ENCODE measurements around the gene DENND1A. TPM values are rescaled to one million over a fixed set of nuclear protein-coding genes. Genes with fewer than 3 reads are reported as not detected.

The DENND1A gene
- total RNA-seq, 1 donor from 2014 or later, result 12.7 TPM

DNA sequence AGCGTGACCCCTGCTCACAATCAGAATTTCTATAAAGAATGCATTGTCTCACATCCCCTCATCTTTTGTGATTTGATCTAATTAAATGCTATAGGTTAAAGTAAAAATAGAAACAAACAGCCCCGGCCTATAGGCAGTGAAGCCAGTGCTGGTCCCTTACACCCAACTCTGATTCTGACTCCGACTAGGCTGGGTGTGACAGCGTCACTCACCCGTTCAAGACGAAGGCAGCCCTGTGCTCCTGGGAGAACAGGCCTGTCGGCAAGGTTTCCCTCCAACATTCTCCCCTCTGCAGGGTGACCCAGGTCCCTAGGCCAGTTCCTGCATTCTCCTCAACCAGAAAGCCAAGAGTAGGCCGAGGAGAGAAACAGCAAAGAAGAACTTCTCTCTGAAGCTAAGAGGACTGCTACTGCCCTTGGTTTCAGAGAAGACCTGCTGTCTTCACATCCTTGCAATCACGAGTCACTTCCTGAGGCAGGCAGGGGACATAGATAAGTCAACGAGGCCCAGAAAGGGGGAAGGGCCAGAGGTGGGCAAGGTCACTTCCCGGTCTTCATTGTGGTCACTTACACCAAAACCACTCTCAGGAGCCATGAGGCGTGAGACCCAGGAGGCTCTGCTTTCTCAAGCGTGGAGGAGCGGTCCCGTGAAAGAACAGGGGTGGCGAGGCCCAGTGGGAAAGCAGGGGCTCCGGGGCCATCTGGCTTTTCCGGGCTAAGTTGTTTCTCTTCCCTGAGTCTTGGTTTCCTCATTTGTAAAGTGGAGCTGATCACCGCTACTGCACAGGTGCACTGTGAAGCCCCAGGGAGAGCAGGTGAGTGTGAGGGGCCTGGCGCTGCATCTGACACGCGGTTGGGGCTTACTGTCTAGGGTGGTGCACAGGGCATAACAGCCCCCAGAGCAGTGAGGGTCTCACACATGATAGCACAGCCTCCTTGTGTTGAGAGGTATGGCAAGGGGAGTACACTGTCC lies 373.2 kb downstream of the DENND1A start:
- Histone ChIP-seq H3K36me3 (ENCODE audit: insufficient read depth, low read length) (no peaks in the 10 kb centered on the region), H2AFZ (ENCODE audit: low read depth, low read length) (no peak overlapping the region), H3K4me2 (ENCODE audit: low read length) (no peak overlapping the region), H3K4me3 (ENCODE audit: insufficient read depth, low read depth, low read length) (no peak overlapping the region), H3K27me3 (ENCODE audit: insufficient read depth, low read length) (no peaks in the 10 kb centered on the region), H3K9me3 (ENCODE audit: insufficient read depth, low read depth, low read length) (no peaks in the 10 kb centered on the region), H3K79me2 (ENCODE audit: insufficient read depth, low read length) (no peaks in the 10 kb centered on the region), H3K9ac (ENCODE audit: low read length) (no peak overlapping the region), H3K27ac (ENCODE audit: low read depth, low read length) (no peak overlapping the region), H4K20me1 (ENCODE audit: insufficient read depth, low read length) (no peaks in the 10 kb centered on the region), H3K4me1 (ENCODE audit: insufficient read depth, low read length) (no peaks in the 10 kb centered on the region)
- TF ChIP-seq, protein P1, sequence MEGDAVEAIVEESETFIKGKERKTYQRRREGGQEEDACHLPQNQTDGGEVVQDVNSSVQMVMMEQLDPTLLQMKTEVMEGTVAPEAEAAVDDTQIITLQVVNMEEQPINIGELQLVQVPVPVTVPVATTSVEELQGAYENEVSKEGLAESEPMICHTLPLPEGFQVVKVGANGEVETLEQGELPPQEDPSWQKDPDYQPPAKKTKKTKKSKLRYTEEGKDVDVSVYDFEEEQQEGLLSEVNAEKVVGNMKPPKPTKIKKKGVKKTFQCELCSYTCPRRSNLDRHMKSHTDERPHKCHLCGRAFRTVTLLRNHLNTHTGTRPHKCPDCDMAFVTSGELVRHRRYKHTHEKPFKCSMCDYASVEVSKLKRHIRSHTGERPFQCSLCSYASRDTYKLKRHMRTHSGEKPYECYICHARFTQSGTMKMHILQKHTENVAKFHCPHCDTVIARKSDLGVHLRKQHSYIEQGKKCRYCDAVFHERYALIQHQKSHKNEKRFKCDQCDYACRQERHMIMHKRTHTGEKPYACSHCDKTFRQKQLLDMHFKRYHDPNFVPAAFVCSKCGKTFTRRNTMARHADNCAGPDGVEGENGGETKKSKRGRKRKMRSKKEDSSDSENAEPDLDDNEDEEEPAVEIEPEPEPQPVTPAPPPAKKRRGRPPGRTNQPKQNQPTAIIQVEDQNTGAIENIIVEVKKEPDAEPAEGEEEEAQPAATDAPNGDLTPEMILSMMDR (IDR thresholded peaks at IDR 0.05; ENCODE audit: insufficient read depth, low read depth, low read length), result no peak
- no peak for TF ChIP-seq EZH2 (IDR thresholded peaks at IDR 0.05; ENCODE audit: insufficient read depth, low read length)
- no peak for DNase-seq (ENCODE audit: low read depth)
- Mint-ChIP-seq H3K27me3 (ENCODE audit: low read depth, unreplicated experiment) (peaks cover 13% of the 10 kb centered on the region), H3K9me3 (ENCODE audit: unreplicated experiment) (no peaks in the 10 kb centered on the region), H3K4me1 (ENCODE audit: low read depth, unreplicated experiment) (peaks cover 9% of the 10 kb centered on the region), H3K4me3 (ENCODE audit: unreplicated experiment) (no peak overlapping the region), H3K27ac (ENCODE audit: unreplicated experiment) (no peak overlapping the region), H3K36me3 (ENCODE audit: low read depth, unreplicated experiment) (peaks cover 26% of the 10 kb centered on the region)
- FAIRE-seq, result no peak

DNA sequence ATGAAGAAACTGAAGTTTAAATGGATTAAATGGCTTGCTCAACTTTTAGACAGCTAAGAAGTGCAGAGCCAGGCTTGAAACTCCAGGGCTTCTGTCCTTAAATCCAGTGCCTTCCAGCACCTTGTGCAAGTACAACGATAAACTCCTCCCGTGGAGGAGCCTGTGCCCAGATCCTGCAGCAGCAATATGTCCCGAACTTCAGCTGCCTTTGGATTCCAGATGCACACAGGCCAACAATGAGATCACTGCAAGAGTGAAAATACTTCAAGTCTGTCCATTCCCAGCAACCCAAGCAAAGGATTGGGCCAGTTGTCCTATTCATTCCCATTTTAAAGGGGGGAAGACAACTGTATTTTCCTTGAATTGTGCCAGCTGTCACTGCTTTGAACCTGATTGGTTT lies 374.3 kb downstream of the DENND1A start:
- Histone ChIP-seq H4K20me1 (ENCODE audit: insufficient read depth, low read length) (no peaks in the 10 kb centered on the region), H3K36me3 (ENCODE audit: insufficient read depth, low read length) (no peaks in the 10 kb centered on the region), H3K27me3 (ENCODE audit: insufficient read depth, low read length) (no peaks in the 10 kb centered on the region), H3K9ac (ENCODE audit: low read length) (no peak overlapping the region), H3K4me1 (ENCODE audit: insufficient read depth, low read length) (no peaks in the 10 kb centered on the region), H3K27ac (ENCODE audit: low read depth, low read length) (no peak overlapping the region), H3K4me2 (ENCODE audit: low read length) (no peak overlapping the region), H2AFZ (ENCODE audit: low read depth, low read length) (no peak overlapping the region), H3K4me3 (ENCODE audit: insufficient read depth, low read depth, low read length) (no peak overlapping the region), H3K79me2 (ENCODE audit: insufficient read depth, low read length) (no peaks in the 10 kb centered on the region), H3K9me3 (ENCODE audit: insufficient read depth, low read depth, low read length) (no peaks in the 10 kb centered on the region)
- Mint-ChIP-seq H3K36me3 (ENCODE audit: low read depth, unreplicated experiment) (peaks cover 26% of the 10 kb centered on the region), H3K4me3 (ENCODE audit: unreplicated experiment) (no peak overlapping the region), H3K27ac (ENCODE audit: unreplicated experiment) (no peak overlapping the region), H3K9me3 (ENCODE audit: unreplicated experiment) (no peaks in the 10 kb centered on the region), H3K27me3 (ENCODE audit: low read depth, unreplicated experiment) (peaks cover 14% of the 10 kb centered on the region), H3K4me1 (ENCODE audit: low read depth, unreplicated experiment) (peaks cover 12% of the 10 kb centered on the region)
- DNase-seq (ENCODE audit: low read depth) (no peak), FAIRE-seq (no peak)
- TF ChIP-seq EZH2 (IDR thresholded peaks at IDR 0.05; ENCODE audit: insufficient read depth, low read length), result no peak
- TF ChIP-seq, protein P1 (IDR thresholded peaks at IDR 0.05; ENCODE audit: insufficient read depth, low read depth, low read length), result no peak

DNA sequence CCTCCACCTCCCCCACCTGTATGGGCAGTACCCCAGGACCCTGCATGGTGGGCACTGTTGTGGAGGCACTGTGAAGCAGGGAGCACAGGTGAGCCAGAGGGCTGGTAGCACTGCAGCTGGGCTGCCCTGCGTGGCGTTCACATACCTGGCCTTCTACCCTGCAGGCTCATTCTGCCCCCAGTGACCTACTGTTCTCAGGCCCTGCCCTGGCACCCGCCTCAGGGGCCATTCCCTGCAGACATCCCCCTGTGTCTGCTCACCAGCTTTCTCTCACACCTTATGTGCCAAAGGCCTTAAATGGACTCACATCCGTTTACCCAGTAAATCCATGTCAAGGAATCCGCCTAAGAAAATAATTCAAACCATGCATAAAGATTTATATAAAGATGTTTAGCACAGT lies 377.4 kb downstream of the DENND1A start:
- Histone ChIP-seq H3K27me3 (ENCODE audit: insufficient read depth, low read length) (no peaks in the 10 kb centered on the region), H3K9ac (ENCODE audit: low read length) (no peak overlapping the region), H3K4me1 (ENCODE audit: insufficient read depth, low read length) (no peaks in the 10 kb centered on the region), H4K20me1 (ENCODE audit: insufficient read depth, low read length) (no peaks in the 10 kb centered on the region), H3K36me3 (ENCODE audit: insufficient read depth, low read length) (no peaks in the 10 kb centered on the region), H3K4me3 (ENCODE audit: insufficient read depth, low read depth, low read length) (no peak overlapping the region), H3K79me2 (ENCODE audit: insufficient read depth, low read length) (no peaks in the 10 kb centered on the region), H3K4me2 (ENCODE audit: low read length) (no peak overlapping the region), H3K27ac (ENCODE audit: low read depth, low read length) (no peak overlapping the region), H3K9me3 (ENCODE audit: insufficient read depth, low read depth, low read length) (no peaks in the 10 kb centered on the region), H2AFZ (ENCODE audit: low read depth, low read length) (no peak overlapping the region)
- no peak overlapping the region for H3K4me3 Mint-ChIP-seq (ENCODE audit: unreplicated experiment)
- H3K36me3 Mint-ChIP-seq (ENCODE audit: low read depth, unreplicated experiment), result peaks cover 25% of the 10 kb centered on the region
- DNase-seq (ENCODE audit: low read depth) (no peak), FAIRE-seq (no peak)
- H3K27me3 Mint-ChIP-seq (ENCODE audit: low read depth, unreplicated experiment), result peaks cover 14% of the 10 kb centered on the region
- no peaks in the 10 kb centered on the region for H3K9me3 Mint-ChIP-seq (ENCODE audit: unreplicated experiment)
- H3K27ac Mint-ChIP-seq (ENCODE audit: unreplicated experiment), result no peak overlapping the region
- peaks cover 12% of the 10 kb centered on the region for H3K4me1 Mint-ChIP-seq (ENCODE audit: low read depth, unreplicated experiment)
- no peak for TF ChIP-seq EZH2 (IDR thresholded peaks at IDR 0.05; ENCODE audit: insufficient read depth, low read length)
- TF ChIP-seq, protein P1 (IDR thresholded peaks at IDR 0.05; ENCODE audit: insufficient read depth, low read depth, low read length), result no peak

Measured in astrocyte (in vitro differentiated cells and primary cell).